ENCODE measurements around the gene TPT1. TPM values are rescaled to one million over a fixed set of nuclear protein-coding genes. Genes with fewer than 3 reads are reported as not detected.
A peak's percentile ranks its signal among the peaks of the same experiment; 100 is the strongest.
"Not testable (repeated sequence)": the region's sequence is repeated elsewhere in the genome, so short reads cannot be mapped to it uniquely, and the experiment has no call there.

TPT1 gene
- total and polyA plus RNA-seq, 12 donors: 3,297 to 6,104 (median 3,852) TPM

- Histone ChIP-seq H3K9me3 (no peaks in the 10 kb centered on the region), H3K4me3 (no peak overlapping the region), H3K36me3 (no peaks in the 10 kb centered on the region), H3K27me3 (peaks cover 0 to 4% (median 0%) of the 10 kb centered on the region in 7 donors), H3K4me1 (peaks cover 0 to 23% (median 0%) of the 10 kb centered on the region in 9 donors), H3K27ac (no peak overlapping the region)
- DNase-seq (no peak), ATAC-seq (peak in 1 of 8 donors; percentile 22)
- TF ChIP-seq, protein P1, sequence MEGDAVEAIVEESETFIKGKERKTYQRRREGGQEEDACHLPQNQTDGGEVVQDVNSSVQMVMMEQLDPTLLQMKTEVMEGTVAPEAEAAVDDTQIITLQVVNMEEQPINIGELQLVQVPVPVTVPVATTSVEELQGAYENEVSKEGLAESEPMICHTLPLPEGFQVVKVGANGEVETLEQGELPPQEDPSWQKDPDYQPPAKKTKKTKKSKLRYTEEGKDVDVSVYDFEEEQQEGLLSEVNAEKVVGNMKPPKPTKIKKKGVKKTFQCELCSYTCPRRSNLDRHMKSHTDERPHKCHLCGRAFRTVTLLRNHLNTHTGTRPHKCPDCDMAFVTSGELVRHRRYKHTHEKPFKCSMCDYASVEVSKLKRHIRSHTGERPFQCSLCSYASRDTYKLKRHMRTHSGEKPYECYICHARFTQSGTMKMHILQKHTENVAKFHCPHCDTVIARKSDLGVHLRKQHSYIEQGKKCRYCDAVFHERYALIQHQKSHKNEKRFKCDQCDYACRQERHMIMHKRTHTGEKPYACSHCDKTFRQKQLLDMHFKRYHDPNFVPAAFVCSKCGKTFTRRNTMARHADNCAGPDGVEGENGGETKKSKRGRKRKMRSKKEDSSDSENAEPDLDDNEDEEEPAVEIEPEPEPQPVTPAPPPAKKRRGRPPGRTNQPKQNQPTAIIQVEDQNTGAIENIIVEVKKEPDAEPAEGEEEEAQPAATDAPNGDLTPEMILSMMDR (IDR thresholded peaks at IDR 0.05): no peak
- intact Hi-C loops (cut with DNase I): no loop called here
- 28 to 41% methylated on average over 3 of the region's 3 CpGs for WGBS, 2 donors
Measured at GRCh38 chr13:45299194-45299593, 41.8 kb downstream of the TPT1 start.

- H3K9me3 ChIP-seq; H3K36me3 ChIP-seq; H3K4me3 ChIP-seq; ATAC-seq; H3K27ac ChIP-seq; DNase-seq; intact Hi-C loops (cut with DNase I); H3K27me3 ChIP-seq: not testable (repeated sequence)
- 92 to 95% methylated on average over 3 of the region's 3 CpGs for WGBS, 2 donors
- H3K4me1 ChIP-seq: peaks cover 0 to 23% (median 0%) of the 10 kb centered on the region in 9 donors
Measured at GRCh38 chr13:45298550-45298949, 42.4 kb downstream of the TPT1 start.

GRCh38 chr13:45298206-45298505, 42.8 kb downstream of the TPT1 start:
- H3K27ac ChIP-seq: no peak overlapping the region
- TF ChIP-seq, protein P1 (IDR thresholded peaks at IDR 0.05): no peak
- no peaks in the 10 kb centered on the region for H3K9me3 ChIP-seq
- intact Hi-C loops (cut with DNase I): no loop called here
- ATAC-seq: no peak
- DNase-seq: no peak
- peaks cover 0 to 4% (median 0%) of the 10 kb centered on the region in 7 donors for H3K27me3 ChIP-seq
- peaks cover 0 to 23% (median 0%) of the 10 kb centered on the region in 9 donors for H3K4me1 ChIP-seq
- H3K36me3 ChIP-seq: no peaks in the 10 kb centered on the region
- no peak overlapping the region for H3K4me3 ChIP-seq
- 88 to 93% methylated on average over 2 of the region's 2 CpGs for WGBS, 2 donors

DNA sequence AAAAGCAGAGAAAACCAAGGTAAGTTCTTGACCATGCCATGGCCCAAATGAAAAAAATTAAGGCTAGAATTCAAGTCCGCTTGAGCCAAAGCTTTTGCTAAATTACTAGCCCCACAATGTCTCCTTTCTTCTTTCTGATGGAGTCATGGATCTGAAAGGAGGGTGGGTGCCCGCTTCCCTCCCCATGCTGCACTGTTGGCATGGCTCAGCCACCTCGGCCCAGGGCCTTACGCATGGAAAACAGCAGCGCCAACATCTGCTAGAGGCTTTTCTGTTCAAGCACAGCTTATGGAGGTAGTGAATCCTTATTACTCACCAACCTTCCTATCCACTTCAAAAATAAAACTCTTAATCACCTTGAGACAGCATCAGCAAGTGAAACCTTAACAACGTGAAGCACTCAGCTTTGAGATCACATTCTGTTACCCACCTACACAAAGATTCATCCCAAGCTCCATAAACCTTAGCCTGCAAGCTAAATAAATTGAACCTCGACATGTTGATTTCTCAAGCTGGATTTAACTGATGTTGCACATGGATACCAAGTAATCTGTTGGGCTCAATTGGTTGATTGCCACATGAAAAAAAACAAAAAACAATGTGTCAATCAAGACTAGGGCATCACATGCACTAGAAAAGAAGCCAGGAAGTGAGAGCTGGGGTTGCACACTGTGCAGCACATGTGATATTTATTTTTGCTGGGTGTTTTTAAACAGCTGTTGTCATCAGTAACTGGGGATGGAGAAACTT, 43.4 kb downstream of the TPT1 start:
- ATAC-seq (peak in 1 of 8 donors; percentile 31), DNase-seq (no peak)
- intact Hi-C loops (cut with DNase I): no loop called here
- peaks cover 0 to 4% (median 0%) of the 10 kb centered on the region in 7 donors for H3K27me3 ChIP-seq
- H3K4me3 ChIP-seq: no peak overlapping the region
- H3K36me3 ChIP-seq: no peaks in the 10 kb centered on the region
- TF ChIP-seq, protein P1 (IDR thresholded peaks at IDR 0.05): no peak
- H3K4me1 ChIP-seq: peaks cover 0 to 23% (median 0%) of the 10 kb centered on the region in 9 donors
- H3K9me3 ChIP-seq: no peaks in the 10 kb centered on the region
- H3K27ac ChIP-seq: no peak overlapping the region
- WGBS, 2 donors: 87 to 92% methylated on average over 7 of the region's 7 CpGs

DNA sequence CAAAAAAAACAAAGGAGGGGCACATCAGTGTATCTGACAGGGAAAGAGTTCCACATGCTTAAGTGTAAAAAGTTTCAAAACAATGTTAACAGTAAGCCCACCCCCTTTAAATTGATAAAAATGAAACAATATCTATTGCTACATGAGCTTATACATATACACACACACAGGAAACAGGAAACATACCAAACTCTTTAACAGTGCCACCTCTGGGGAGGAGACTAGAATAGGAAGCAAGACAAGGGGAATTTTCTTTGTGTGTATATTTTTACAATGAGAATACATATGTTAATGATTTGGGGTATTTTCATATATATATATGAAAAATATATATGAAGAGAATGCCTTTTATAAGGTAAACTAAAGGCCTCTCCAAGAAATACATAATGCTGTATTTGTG, 44.7 kb downstream of the TPT1 start:
- no peak for DNase-seq
- intact Hi-C loops (cut with DNase I): no loop called here
- H3K4me1 ChIP-seq: peaks cover 0 to 23% (median 0%) of the 10 kb centered on the region in 9 donors
- H3K9me3 ChIP-seq: no peaks in the 10 kb centered on the region
- no peaks in the 10 kb centered on the region for H3K36me3 ChIP-seq
- no peak for ATAC-seq
- TF ChIP-seq, protein P1 (IDR thresholded peaks at IDR 0.05): no peak
- H3K27ac ChIP-seq: no peak overlapping the region
- H3K4me3 ChIP-seq: no peak overlapping the region
- H3K27me3 ChIP-seq: peaks cover 0 to 4% (median 0%) of the 10 kb centered on the region in 7 donors

Data from heart right ventricle (tissue), 16 donors.